HEK293T (cell line): ENCODE measurements around the gene ACADVL.

Experiments
- CTCF ChIA-PET: fragments of 350-600 bp; formaldehyde crosslinking; extraction: SDS; loops from one replicate; lab custom pipeline; 2021; ENCODE audit warnings: antibody characterized with exemption, inconsistent platforms; lab: Yijun Ruan, JAX
- POLR2A ChIA-PET: fragments of 350-600 bp; formaldehyde crosslinking; extraction: SDS; loops from one replicate; lab custom pipeline; 2020; ENCODE audit warnings: antibody characterized with exemption, inconsistent platforms; lab: Yijun Ruan, JAX
- DNase-seq: peaks from one replicate; pipeline ENCODE4 v3.0.0; 2012; ENCODE audit warnings: mixed read lengths; ENCODE audit errors: extremely low spot score
- ARNT ChIP-seq: fragments of 450-650 bp; IDR thresholded peaks from 2 replicates; pipeline ENCODE4 v1.6.1; 2017; ENCODE audit warnings: mild to moderate bottlenecking
- BHLHE40 ChIP-seq: fragments of 450-650 bp; IDR thresholded peaks from 2 replicates; pipeline ENCODE4 v1.6.1; 2016; ENCODE audit warnings: mild to moderate bottlenecking, moderate library complexity, borderline replicate concordance
- CTBP1 ChIP-seq: fragments of 450-650 bp; IDR thresholded peaks from 2 replicates; pipeline ENCODE4 v1.6.1; 2016; ENCODE audit warnings: borderline replicate concordance
- ELF4 ChIP-seq: fragments of 450-650 bp; IDR thresholded peaks from 2 replicates; pipeline ENCODE4 v1.6.1; 2017; ENCODE audit warnings: antibody characterized with exemption
- FOXA1 ChIP-seq: fragments of 450-650 bp; IDR thresholded peaks from 2 replicates; pipeline ENCODE4 v1.6.1; 2016; ENCODE audit warnings: mild to moderate bottlenecking
- FOXK2 ChIP-seq: fragments of 450-650 bp; IDR thresholded peaks from 2 replicates; pipeline ENCODE4 v1.6.1; 2016; ENCODE audit warnings: mild to moderate bottlenecking
- FOXM1 ChIP-seq: fragments of 450-650 bp; IDR thresholded peaks from 2 replicates; pipeline ENCODE4 v1.6.1; 2017; ENCODE audit warnings: mild to moderate bottlenecking, borderline replicate concordance
- HDGF ChIP-seq: fragments of 450-650 bp; IDR thresholded peaks from 2 replicates; pipeline ENCODE4 v1.6.1; 2017; ENCODE audit warnings: antibody characterized with exemption, borderline replicate concordance
- L3MBTL2 ChIP-seq: fragments of 450-650 bp; conservative IDR thresholded peaks from 2 replicates; pipeline ENCODE4 v1.6.1; 2016; ENCODE audit warnings: mild to moderate bottlenecking
- LEF1 ChIP-seq: fragments of 450-650 bp; IDR thresholded peaks from 2 replicates; pipeline ENCODE4 v1.6.1; 2017; ENCODE audit warnings: mild to moderate bottlenecking, borderline replicate concordance
- NFRKB ChIP-seq: fragments of 450-650 bp; IDR thresholded peaks from 2 replicates; pipeline ENCODE4 v1.6.1; 2016; ENCODE audit warnings: mild to moderate bottlenecking, moderate library complexity
- SP1 ChIP-seq: fragments of 450-650 bp; IDR thresholded peaks from 2 replicates; pipeline ENCODE4 v1.6.1; 2017
- SUZ12 ChIP-seq: fragments of 450-650 bp; IDR thresholded peaks from 2 replicates; pipeline ENCODE4 v1.6.1; 2016; ENCODE audit warnings: mild to moderate bottlenecking
- TARDBP ChIP-seq: fragments of 450-650 bp; IDR thresholded peaks from 2 replicates; pipeline ENCODE4 v1.6.1; 2016
- ZNF384 ChIP-seq: fragments of 450-650 bp; IDR thresholded peaks from 2 replicates; pipeline ENCODE4 v1.6.1; 2016
- TF ChIP-seq, protein P1 (sequence below): fragments of 450-650 bp; IDR thresholded peaks from 2 replicates; pipeline ENCODE4 v1.6.1; 2016

The ACADVL gene

DNA sequence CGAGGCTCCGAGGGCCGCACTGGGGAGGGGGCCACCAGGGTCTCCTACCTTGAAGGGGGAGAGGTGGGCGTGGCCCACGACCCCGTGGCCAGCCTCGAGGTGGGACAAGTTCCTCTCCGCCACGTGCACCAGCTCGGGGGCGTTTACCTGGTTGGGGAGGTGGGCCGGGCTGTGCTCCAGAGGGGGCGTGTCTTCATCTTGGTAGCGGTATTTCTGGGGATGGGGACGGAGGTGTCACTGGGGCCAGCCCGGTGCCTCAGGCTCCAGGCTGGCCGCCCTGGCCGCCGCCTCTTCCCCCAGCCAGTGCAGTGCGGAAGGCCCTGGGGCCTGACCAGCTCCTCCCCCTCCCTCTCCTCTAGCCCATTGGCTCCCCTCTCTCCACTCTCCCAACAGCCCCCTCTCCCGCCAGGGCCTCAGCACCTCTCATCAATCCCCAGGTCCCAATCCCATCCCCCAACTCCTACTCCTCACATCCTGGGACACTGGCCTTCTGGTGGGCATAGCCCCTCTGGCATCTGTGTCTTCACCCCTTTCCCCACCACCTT, 11.6 kb upstream of the ACADVL start:
- DNase-seq: no peak
- TF ChIP-seq FOXA1 (no peak), NFRKB (no peak), FOXM1 (no peak), ARNT (no peak), SUZ12 (no peak), ELF4 (no peak), ZNF384 (no peak), LEF1 (no peak), BHLHE40 (no peak), TARDBP (no peak), FOXK2 (no peak), SP1 (no peak), L3MBTL2 (no peak)
- TF ChIP-seq, protein P1, sequence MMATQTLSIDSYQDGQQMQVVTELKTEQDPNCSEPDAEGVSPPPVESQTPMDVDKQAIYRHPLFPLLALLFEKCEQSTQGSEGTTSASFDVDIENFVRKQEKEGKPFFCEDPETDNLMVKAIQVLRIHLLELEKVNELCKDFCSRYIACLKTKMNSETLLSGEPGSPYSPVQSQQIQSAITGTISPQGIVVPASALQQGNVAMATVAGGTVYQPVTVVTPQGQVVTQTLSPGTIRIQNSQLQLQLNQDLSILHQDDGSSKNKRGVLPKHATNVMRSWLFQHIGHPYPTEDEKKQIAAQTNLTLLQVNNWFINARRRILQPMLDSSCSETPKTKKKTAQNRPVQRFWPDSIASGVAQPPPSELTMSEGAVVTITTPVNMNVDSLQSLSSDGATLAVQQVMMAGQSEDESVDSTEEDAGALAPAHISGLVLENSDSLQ: no peak
- POLR2A ChIA-PET: interaction anchor here (1.1 kb wide), 1 partner anchor 31 kb away, joined by 3 read pairs; no protein-coding TSS in a partner anchor

GRCh38 chr17:7208754-7209460, 10.8 kb upstream of the ACADVL start:
- ChIA-PET CTCF (no interaction called here), POLR2A (interaction anchor here (1.1 to 1.3 kb wide), 2 partner anchors 12 to 32 kb away, joined by 3 read pairs; no protein-coding TSS in a partner anchor)
- TF ChIP-seq ZNF384: no peak
- no peak for DNase-seq

More for the DNA sequence above, 11.6 kb upstream of the ACADVL start:
- CTCF ChIA-PET: no interaction called here

DNA sequence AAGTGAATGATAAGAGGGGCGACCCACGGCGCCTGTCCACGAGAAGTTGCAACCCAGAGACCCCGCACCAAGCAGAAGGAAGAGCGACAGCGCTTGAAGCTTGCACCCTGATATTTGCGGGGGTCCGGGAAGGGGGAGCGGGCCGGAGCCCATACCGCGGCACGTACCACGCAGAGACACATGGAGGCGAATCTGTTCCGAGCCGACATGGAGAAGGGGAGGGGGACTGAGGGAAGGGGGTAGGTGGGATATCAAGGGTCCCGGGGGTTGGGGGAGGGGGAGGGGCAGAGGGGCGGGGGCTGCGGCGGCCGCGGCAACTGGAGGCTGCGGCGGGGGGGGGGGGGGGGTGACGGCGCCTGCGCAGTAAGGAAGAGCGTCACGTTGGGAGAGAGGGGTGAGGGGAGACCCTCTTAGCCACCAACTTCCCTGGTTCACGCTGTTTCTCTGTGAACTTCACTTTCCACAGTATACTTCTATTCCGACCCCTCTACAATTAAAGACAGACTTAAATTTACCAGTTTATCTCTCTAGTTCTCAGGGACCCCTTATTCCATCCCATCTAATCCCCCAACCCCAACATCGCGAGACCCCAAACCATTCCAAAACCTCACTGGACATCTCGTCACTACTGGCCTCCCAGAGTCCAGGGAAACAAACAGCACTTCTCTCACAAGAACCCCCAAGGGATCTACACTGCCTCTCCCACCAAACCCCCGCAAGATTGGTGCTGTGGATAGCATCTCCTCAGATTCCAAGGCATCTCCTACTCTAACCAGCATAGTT, 8.1 kb upstream of the ACADVL start:
- no peak for DNase-seq
- POLR2A ChIA-PET: no interaction called here
- CTCF ChIA-PET: no interaction called here
- TF ChIP-seq FOXK2 (no peak), TARDBP (no peak), NFRKB (no peak)
- TF ChIP-seq, protein P1: no peak

DNA sequence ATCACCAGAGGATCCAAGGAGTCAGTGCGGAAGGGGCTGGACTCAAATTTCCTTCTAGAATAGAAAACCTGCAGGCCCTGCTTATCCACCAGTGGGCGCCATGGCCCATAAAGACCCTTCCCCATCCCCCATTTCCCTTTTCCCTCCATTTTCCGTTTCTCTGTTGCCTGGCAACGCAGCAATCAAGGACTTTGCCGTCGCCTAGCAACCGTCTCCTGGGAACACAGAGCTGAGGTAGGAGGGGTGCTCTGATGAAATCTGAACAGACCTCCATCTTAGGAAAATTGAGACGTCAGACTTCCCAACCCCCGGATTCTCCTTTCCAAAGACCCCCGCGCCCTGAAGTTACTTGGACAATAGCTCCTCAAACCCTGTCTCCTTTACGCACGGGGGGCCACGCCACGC, 5.8 kb upstream of the ACADVL start:
- peak; percentile 77 for DNase-seq
- ChIA-PET CTCF (interaction anchor here (0.7 to 1.3 kb wide), 4 partner anchors 9 to 83 kb away, joined by 3 to 5 read pairs (median 4); no protein-coding TSS in a partner anchor), POLR2A (interaction anchor here (0.8 to 3.3 kb wide), 6 partner anchors 25 to 473 kb away, joined by 3 to 13 read pairs (median 6); partner anchors contain the start of genes CTDNEP1, ELP5, GABARAP and NEURL4)
- TF ChIP-seq BHLHE40 (no peak), L3MBTL2 (no peak), ZNF384 (no peak)

- DNase-seq: peak; percentile 96
- TF ChIP-seq ZNF384 (no peak), SP1 (no peak), HDGF (no peak), FOXK2 (no peak), SUZ12 (no peak), LEF1 (no peak), ARNT (no peak), NFRKB (no peak), CTBP1 (no peak), L3MBTL2 (peak; percentile 74), BHLHE40 (no peak), FOXM1 (no peak), TARDBP (no peak), ELF4 (no peak), FOXA1 (no peak)
- TF ChIP-seq, protein P1: peak; percentile 77
- ChIA-PET CTCF (interaction anchor here (0.7 to 1.3 kb wide), 4 partner anchors 10 to 82 kb away, joined by 3 to 5 read pairs (median 4); no protein-coding TSS in a partner anchor), POLR2A (interaction anchor here (0.8 to 3.3 kb wide), 6 partner anchors 24 to 473 kb away, joined by 3 to 13 read pairs (median 6); partner anchors contain the start of genes CTDNEP1, ELP5, GABARAP and NEURL4)
Measured at GRCh38 chr17:7214300-7215135, 5.2 kb upstream of the ACADVL start.
